ENCODE results near the gene PMP22. TPM values are rescaled to one million over a fixed set of nuclear protein-coding genes. Genes with fewer than 3 reads are reported as not detected.
"Not testable (repeated sequence)": the region's sequence is repeated elsewhere in the genome, so short reads cannot be mapped to it uniquely, and the experiment has no call there.

Gene PMP22
- total RNA-seq, 2 donors from 2014 or later, result not detected

DNA sequence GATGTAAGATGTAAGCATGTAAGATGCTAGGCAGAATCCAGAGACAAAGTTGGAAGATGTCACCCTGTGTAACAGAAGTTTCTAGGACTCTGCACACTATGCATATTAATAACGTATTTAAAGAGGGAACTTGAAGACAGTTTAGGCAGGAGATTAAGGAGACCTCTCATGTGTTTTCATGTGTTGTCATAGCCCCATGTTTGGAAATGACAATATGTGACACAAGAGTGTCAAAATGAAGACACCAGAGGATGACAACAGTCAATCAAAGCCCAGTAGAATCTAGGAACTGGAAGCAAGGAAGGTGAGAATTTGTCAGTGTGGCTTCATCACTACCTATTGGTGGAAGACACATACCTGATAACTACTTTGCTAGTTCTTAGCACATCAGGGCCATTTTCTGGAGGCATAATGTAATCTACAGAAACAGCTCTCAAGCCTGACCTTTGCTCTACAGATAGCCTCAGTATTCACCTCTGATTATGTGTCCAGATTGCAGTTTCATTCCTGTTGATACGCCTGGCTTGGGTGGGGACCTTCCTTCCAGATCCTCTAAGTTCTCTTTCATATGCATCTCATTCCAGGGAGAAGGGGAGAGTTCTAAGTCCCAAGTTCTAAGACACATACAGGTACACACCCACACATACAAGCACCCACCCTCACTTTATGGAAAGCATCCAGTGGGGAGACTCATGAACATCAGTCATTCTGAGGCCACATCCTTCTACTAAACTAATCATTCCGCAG lies 26.3 kb downstream of the PMP22 start:
- Mint-ChIP-seq H3K4me3 (no peak overlapping the region), H3K4me1 (ENCODE audit: low read depth) (no peaks in the 10 kb centered on the region), H3K27ac (no peak overlapping the region), H3K36me3 (ENCODE audit: insufficient read depth in 2 of 2) (peaks cover 0 to 2% of the 10 kb centered on the region in 2 donors), H3K9me3 (no peaks in the 10 kb centered on the region), H3K27me3 (ENCODE audit: low read depth) (peaks cover 16% of the 10 kb centered on the region)
- ATAC-seq (replicated peaks in 1 of 2), result no peak
- DNase-seq, result no peak

DNA sequence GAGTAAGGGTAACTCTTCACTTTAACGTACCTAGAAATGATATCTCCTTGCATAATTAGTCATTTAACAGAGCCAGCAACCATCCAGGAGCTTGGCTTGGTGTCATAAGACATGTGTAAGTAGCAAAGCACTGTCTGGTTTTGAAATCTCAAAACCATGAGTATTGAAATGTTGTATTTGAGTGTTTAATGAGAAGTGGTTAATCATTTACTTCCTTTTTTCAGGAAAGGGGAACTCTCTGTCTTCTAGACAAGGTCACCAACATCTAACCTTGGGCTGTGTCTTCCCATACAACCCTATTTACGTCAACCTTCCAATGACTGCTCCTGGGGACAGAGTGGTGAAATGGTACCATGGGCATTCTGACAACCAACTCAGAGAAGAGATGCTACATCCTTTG lies 27.1 kb downstream of the PMP22 start:
- Mint-ChIP-seq H3K27ac (no peak overlapping the region), H3K4me3 (no peak overlapping the region), H3K36me3 (ENCODE audit: insufficient read depth in 2 of 2) (peaks cover 0 to 2% of the 10 kb centered on the region in 2 donors), H3K4me1 (ENCODE audit: low read depth) (no peaks in the 10 kb centered on the region), H3K9me3 (no peaks in the 10 kb centered on the region), H3K27me3 (ENCODE audit: low read depth) (peaks cover 16% of the 10 kb centered on the region)
- ATAC-seq (replicated peaks in 1 of 2), result no peak
- DNase-seq, result no peak

DNA sequence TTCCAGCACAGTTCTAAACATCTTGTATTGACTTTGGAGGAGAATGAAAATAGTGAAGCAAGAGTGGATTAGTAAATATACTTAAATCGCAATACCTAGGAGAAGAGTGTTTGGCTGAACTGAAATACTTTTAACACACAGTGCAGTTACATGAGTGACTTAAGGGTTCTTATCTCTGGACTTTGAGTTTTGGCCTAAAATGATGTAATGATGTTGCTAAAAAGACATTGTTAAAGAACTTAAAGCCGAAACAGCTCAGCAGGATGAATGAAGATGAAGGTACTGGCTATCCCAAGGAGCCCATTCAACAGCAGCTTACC lies 28.1 kb downstream of the PMP22 start:
- ATAC-seq (replicated peaks in 1 of 2), result no peak
- H3K4me1 Mint-ChIP-seq (ENCODE audit: low read depth), result no peaks in the 10 kb centered on the region

GRCh38 chr17:15236281-15237105 lies 28.6 kb downstream of the PMP22 start:
- Mint-ChIP-seq H3K4me1 (ENCODE audit: low read depth) (no peaks in the 10 kb centered on the region), H3K4me3 (no peak overlapping the region), H3K9me3 (no peaks in the 10 kb centered on the region), H3K27me3 (ENCODE audit: low read depth) (peaks cover 21% of the 10 kb centered on the region), H3K36me3 (ENCODE audit: insufficient read depth in 2 of 2) (no peaks in the 10 kb centered on the region), H3K27ac (no peak overlapping the region)
- peak in 1 of 2 donors; percentile 35 for ATAC-seq (replicated peaks in 1 of 2)
- DNase-seq, result no peak

More for the DNA sequence above, 28.1 kb downstream of the PMP22 start:
- Mint-ChIP-seq H3K36me3 (ENCODE audit: insufficient read depth in 2 of 2) (peaks cover 0 to 2% of the 10 kb centered on the region in 2 donors), H3K27me3 (ENCODE audit: low read depth) (peaks cover 21% of the 10 kb centered on the region), H3K4me3 (no peak overlapping the region), H3K27ac (no peak overlapping the region), H3K9me3 (no peaks in the 10 kb centered on the region)
- no peak for DNase-seq

GRCh38 chr17:15233971-15234370 lies 31.2 kb downstream of the PMP22 start:
- Mint-ChIP-seq H3K27me3 (ENCODE audit: low read depth) (peaks cover 15% of the 10 kb centered on the region), H3K4me1 (ENCODE audit: low read depth) (no peaks in the 10 kb centered on the region), H3K36me3 (ENCODE audit: insufficient read depth in 2 of 2) (no peaks in the 10 kb centered on the region), H3K4me3 (no peak overlapping the region), H3K9me3 (no peaks in the 10 kb centered on the region), H3K27ac (no peak overlapping the region)
- ATAC-seq (replicated peaks in 1 of 2) (no peak), DNase-seq (no peak)

DNA sequence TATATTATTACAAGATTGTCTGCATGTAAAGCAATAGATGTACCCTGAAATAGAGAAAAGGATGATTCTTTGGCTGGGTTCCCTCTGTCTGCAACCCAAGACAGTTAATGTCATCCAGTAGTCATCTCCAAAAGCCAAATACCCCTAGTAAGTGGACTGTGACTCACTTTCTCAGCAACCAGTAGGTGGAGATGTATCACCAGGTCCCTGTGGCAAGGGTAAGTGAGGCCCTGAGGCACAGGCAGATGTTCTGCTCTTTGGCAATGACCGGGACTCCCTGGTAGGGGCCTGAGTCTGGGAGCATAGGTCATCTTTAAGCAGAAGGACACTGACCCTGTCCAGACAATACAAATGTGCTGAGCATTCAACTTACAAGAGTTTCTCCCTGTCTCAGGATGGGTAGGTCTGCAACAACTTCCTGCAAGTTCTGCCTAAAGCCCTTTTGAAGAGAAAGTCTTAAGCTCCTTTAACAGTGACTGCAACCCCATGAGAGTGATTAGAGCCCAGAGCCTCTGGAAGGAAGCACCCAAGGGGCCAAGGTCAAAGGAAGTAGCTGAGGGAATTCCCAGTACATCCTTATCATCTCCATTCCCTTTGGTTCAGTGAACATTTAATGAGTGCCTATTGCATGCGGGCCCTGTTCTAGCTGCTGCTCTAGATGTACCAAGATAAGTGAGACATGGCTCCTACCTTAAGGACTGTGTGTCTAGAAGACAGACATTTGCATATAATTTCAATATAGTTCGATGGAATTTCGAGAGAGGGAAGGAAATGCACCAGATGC lies 31.9 kb downstream of the PMP22 start:
- DNase-seq, result peak; percentile 16 to 17
- H3K9me3 Mint-ChIP-seq, result no peaks in the 10 kb centered on the region
- ATAC-seq (replicated peaks in 1 of 2), result peak; percentile 83 to 93
- H3K27ac Mint-ChIP-seq, result no peak overlapping the region
- no peaks in the 10 kb centered on the region for H3K4me1 Mint-ChIP-seq (ENCODE audit: low read depth)
- no peak overlapping the region for H3K4me3 Mint-ChIP-seq
- H3K36me3 Mint-ChIP-seq (ENCODE audit: insufficient read depth in 2 of 2), result no peaks in the 10 kb centered on the region
- peaks cover 8% of the 10 kb centered on the region for H3K27me3 Mint-ChIP-seq (ENCODE audit: low read depth)

GRCh38 chr17:15232517-15232915 lies 32.6 kb downstream of the PMP22 start:
- DNase-seq, result no peak
- peaks cover 5% of the 10 kb centered on the region for H3K27me3 Mint-ChIP-seq (ENCODE audit: low read depth)
- no peak overlapping the region for H3K27ac Mint-ChIP-seq
- H3K9me3 Mint-ChIP-seq, result no peaks in the 10 kb centered on the region
- H3K36me3 Mint-ChIP-seq (ENCODE audit: insufficient read depth in 2 of 2), result no peaks in the 10 kb centered on the region
- ATAC-seq (replicated peaks in 1 of 2), result peak; percentile 7 to 18
- no peak overlapping the region for H3K4me3 Mint-ChIP-seq
- H3K4me1 Mint-ChIP-seq (ENCODE audit: low read depth), result no peaks in the 10 kb centered on the region

DNA sequence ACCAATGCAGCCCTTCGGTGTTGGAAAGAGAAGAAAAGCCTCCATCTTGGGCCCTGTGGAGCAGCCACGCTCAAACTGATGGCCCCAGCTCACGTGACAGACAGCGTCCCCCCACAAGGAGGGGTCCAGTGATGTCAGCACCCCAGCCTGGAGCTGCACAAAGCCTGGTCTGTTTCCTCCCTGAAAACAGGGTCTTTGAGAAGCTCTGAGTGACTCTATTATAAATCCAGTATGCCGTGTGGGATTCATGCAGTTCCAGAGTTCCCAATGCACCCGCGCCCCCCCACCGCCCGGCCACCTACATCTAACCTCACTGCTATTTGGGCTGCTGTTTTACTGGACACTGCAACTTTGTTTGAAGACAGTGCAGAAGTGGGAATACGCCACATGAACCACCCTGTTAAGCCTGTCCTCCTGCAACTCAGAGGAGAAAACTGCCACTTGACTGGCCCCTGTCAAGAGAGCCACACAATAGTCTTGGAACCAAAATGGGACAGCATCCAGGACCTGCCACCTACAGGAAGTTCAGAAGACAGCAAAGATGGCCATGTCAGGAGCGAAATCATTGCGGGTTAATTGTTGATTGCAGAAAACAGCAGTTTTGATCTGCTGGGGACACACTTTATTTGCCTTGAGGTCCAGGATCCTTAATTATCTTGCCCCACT lies 33.1 kb downstream of the PMP22 start:
- H3K27ac Mint-ChIP-seq, result no peak overlapping the region
- peaks cover 9% of the 10 kb centered on the region for H3K27me3 Mint-ChIP-seq (ENCODE audit: low read depth)
- ATAC-seq (replicated peaks in 1 of 2) (no peak), DNase-seq (no peak)
- no peaks in the 10 kb centered on the region for H3K4me1 Mint-ChIP-seq (ENCODE audit: low read depth)
- H3K36me3 Mint-ChIP-seq (ENCODE audit: insufficient read depth in 2 of 2), result no peaks in the 10 kb centered on the region
- no peak overlapping the region for H3K4me3 Mint-ChIP-seq
- H3K9me3 Mint-ChIP-seq, result no peaks in the 10 kb centered on the region

GRCh38 chr17:15230866-15231265 lies 34.3 kb downstream of the PMP22 start:
- H3K36me3 Mint-ChIP-seq (ENCODE audit: insufficient read depth in 2 of 2), result no peaks in the 10 kb centered on the region
- no peak overlapping the region for H3K4me3 Mint-ChIP-seq
- no peaks in the 10 kb centered on the region for H3K9me3 Mint-ChIP-seq
- H3K27me3 Mint-ChIP-seq (ENCODE audit: low read depth), result peaks cover 13% of the 10 kb centered on the region
- H3K27ac Mint-ChIP-seq, result no peak overlapping the region
- DNase-seq (no peak), ATAC-seq (replicated peaks in 1 of 2) (no peak)
- no peaks in the 10 kb centered on the region for H3K4me1 Mint-ChIP-seq (ENCODE audit: low read depth)

GRCh38 chr17:15221827-15222226 lies 43.3 kb downstream of the PMP22 start:
- not testable (repeated sequence) for H3K4me3 Mint-ChIP-seq; H3K9me3 Mint-ChIP-seq; H3K36me3 Mint-ChIP-seq (ENCODE audit: insufficient read depth in 2 of 2); H3K27ac Mint-ChIP-seq; DNase-seq; H3K4me1 Mint-ChIP-seq (ENCODE audit: low read depth); H3K27me3 Mint-ChIP-seq (ENCODE audit: low read depth); ATAC-seq (replicated peaks in 1 of 2)

DNA sequence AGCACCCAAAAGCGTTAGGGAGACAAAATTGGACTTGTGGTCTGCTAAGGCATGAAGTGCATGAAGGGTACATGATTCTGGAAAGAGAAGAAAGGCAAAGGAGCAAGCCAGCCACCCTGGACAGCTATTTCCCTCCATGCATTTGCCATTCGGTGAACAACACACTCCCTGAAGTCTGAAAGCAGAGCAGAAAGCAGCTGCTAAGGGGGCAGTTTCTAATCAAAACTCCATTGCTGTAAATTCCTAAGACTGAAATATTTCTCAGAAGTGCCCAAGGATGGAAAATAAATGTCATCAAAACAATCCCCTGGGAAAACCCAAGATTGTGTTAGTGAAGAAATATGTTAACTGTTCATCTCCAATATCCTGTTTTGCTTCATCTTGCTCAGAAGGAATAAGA lies 44.3 kb downstream of the PMP22 start:
- H3K4me3 Mint-ChIP-seq, result no peak overlapping the region
- H3K27ac Mint-ChIP-seq, result no peak overlapping the region
- no peaks in the 10 kb centered on the region for H3K27me3 Mint-ChIP-seq (ENCODE audit: low read depth)
- H3K9me3 Mint-ChIP-seq, result no peaks in the 10 kb centered on the region
- H3K4me1 Mint-ChIP-seq (ENCODE audit: low read depth), result no peaks in the 10 kb centered on the region
- ATAC-seq (replicated peaks in 1 of 2) (no peak), DNase-seq (no peak)
- no peaks in the 10 kb centered on the region for H3K36me3 Mint-ChIP-seq (ENCODE audit: insufficient read depth in 2 of 2)

- no peak overlapping the region for H3K4me3 Mint-ChIP-seq
- no peaks in the 10 kb centered on the region for H3K9me3 Mint-ChIP-seq
- ATAC-seq (replicated peaks in 1 of 2) (no peak), DNase-seq (no peak)
- H3K27me3 Mint-ChIP-seq (ENCODE audit: low read depth), result peaks cover 5% of the 10 kb centered on the region
- no peaks in the 10 kb centered on the region for H3K36me3 Mint-ChIP-seq (ENCODE audit: insufficient read depth in 2 of 2)
- no peaks in the 10 kb centered on the region for H3K4me1 Mint-ChIP-seq (ENCODE audit: low read depth)
- H3K27ac Mint-ChIP-seq, result no peak overlapping the region
Observed at GRCh38 chr17:15216481-15216880, 48.6 kb downstream of the PMP22 start.
